HEK293 (cell line): ENCODE data around the gene FRMD4A.

ENCODE experiments used
- ZNF776 ChIP-seq: fragments of 450-650 bp; formaldehyde crosslinking; IDR thresholded peaks from 2 replicates; pipeline ENCODE4 v1.5.0; 2017; ENCODE audit warnings: missing biosample characterization, missing genetic modification characterization, borderline replicate concordance
- TF ChIP-seq, protein P1 (sequence below): fragments of 450-650 bp; formaldehyde crosslinking; IDR thresholded peaks from 2 replicates; pipeline ENCODE4 v1.5.1; 2016; ENCODE audit warnings: missing biosample characterization, missing genetic modification characterization, borderline replicate concordance

DNA sequence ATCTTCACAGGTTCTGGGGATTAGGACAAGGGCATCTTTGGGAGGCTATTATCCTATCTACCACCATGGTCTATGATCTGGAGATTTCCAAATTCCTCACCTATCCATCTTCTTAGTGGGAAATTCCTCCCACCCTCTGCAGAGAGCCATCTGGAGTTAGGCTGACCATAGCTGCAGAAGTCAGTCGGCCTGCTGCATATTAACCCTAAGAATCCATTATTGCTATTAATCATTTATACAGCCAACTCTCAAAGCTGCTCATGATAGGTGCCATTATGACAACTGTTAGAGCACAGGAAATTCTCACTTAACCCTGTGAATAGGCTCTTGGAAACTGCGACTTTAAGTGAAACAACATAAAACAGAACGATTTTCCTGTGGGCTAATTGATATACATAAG, 60.4 kb downstream of the FRMD4A start:
- no peak for TF ChIP-seq ZNF776 (tag by site-specific recombination)
- TF ChIP-seq, protein P1, sequence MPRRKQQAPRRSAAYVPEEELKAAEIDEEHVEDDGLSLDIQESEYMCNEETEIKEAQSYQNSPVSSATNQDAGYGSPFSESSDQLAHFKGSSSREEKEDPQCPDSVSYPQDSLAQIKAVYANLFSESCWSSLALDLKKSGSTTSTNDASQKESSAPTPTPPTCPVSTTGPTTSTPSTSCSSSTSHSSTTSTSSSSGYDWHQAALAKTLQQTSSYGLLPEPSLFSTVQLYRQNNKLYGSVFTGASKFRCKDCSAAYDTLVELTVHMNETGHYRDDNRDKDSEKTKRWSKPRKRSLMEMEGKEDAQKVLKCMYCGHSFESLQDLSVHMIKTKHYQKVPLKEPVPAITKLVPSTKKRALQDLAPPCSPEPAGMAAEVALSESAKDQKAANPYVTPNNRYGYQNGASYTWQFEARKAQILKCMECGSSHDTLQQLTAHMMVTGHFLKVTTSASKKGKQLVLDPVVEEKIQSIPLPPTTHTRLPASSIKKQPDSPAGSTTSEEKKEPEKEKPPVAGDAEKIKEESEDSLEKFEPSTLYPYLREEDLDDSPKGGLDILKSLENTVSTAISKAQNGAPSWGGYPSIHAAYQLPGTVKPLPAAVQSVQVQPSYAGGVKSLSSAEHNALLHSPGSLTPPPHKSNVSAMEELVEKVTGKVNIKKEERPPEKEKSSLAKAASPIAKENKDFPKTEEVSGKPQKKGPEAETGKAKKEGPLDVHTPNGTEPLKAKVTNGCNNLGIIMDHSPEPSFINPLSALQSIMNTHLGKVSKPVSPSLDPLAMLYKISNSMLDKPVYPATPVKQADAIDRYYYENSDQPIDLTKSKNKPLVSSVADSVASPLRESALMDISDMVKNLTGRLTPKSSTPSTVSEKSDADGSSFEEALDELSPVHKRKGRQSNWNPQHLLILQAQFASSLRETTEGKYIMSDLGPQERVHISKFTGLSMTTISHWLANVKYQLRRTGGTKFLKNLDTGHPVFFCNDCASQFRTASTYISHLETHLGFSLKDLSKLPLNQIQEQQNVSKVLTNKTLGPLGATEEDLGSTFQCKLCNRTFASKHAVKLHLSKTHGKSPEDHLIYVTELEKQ (tag by site-specific recombination), result no peak
